IMR-90 (cell line): ENCODE measurements around the gene KBTBD4. TPM values are rescaled to one million over a fixed set of nuclear protein-coding genes. Genes with fewer than 3 reads are reported as not detected.

Experiments used
- ATAC-seq: fragments of 200-7000 bp; cut with Tn5 transposase; 2 replicates; pipeline ENCODE4 v1.9.1; 2020; ENCODE audit warnings: low read depth, mild to moderate bottlenecking, moderate library complexity
- BruUV-seq: library from RNA; stranded (reverse); fragments of 400-500 nt; replicated peaks from 2 replicates; lab custom pipeline; 2021; lab: Mats Ljungman, UMichigan
- CTCF ChIA-PET: fragments of 300-600 bp; formaldehyde crosslinking; extraction: SDS; loops from one replicate; lab custom pipeline; 2021; ENCODE audit warnings: antibody characterized with exemption; lab: Yijun Ruan, JAX
- POLR2A ChIA-PET: fragments of 300-600 bp; sonication (Branson Sonifier 250); formaldehyde crosslinking; loops from one replicate; lab custom pipeline; 2022; ENCODE audit warnings: antibody characterized with exemption; ENCODE audit not compliant: unreplicated experiment; lab: Charles Lee
- DNase-seq: peaks from one replicate; pipeline ENCODE4 v3.0.0; 2013
- H2AFZ ChIP-seq: replicated peaks from 2 replicates; pipeline ENCODE3; 2013; ENCODE audit warnings: low read length, mild to moderate bottlenecking; ENCODE audit not compliant: poor library complexity
- H2AK5ac ChIP-seq: 2 replicates; pipeline ENCODE4 v1.6.1; 2013; ENCODE audit warnings: low read depth, low read length, inconsistent platforms
- H2AK9ac ChIP-seq: replicated peaks from 2 replicates; pipeline ENCODE3; 2013; ENCODE audit warnings: mild to moderate bottlenecking, low read depth, low read length, moderate library complexity; ENCODE audit not compliant: poor library complexity
- H2BK120ac ChIP-seq: 2 replicates; pipeline ENCODE4 v1.6.1; 2013; ENCODE audit warnings: low read depth, low read length, inconsistent platforms
- H2BK15ac ChIP-seq: 3 replicates; pipeline ENCODE4 v1.6.1; 2013; ENCODE audit warnings: low read depth, low read length, inconsistent platforms
- H2BK20ac ChIP-seq: 2 replicates; pipeline ENCODE4 v1.6.1; 2013; ENCODE audit warnings: low read depth, mild to moderate bottlenecking, inconsistent platforms, low read length, moderate library complexity
- H2BK5ac ChIP-seq: 2 replicates; pipeline ENCODE4 v1.6.1; 2013; ENCODE audit warnings: mild to moderate bottlenecking, low read depth, low read length, inconsistent platforms; ENCODE audit not compliant: poor library complexity, severe bottlenecking
- H3K14ac ChIP-seq: replicated peaks from 2 replicates; pipeline ENCODE4 v1.6.1; 2013; ENCODE audit warnings: low read depth, low read length, inconsistent platforms
- H3K18ac ChIP-seq: 2 replicates; pipeline ENCODE4 v1.6.1; 2013; ENCODE audit warnings: low read depth, low read length, control low read depth
- H3K23ac ChIP-seq: 2 replicates; pipeline ENCODE4 v1.6.1; 2013; ENCODE audit warnings: low read depth, low read length, inconsistent platforms
- H3K27ac ChIP-seq: 2 replicates; pipeline ENCODE4 v1.5.1; 2013; ENCODE audit warnings: mild to moderate bottlenecking, control low read depth, low read length; ENCODE audit not compliant: insufficient read depth
- H3K27me3 ChIP-seq: 2 replicates; pipeline ENCODE4 v1.6.1; 2013; ENCODE audit warnings: low read length; ENCODE audit not compliant: control insufficient read depth, insufficient read depth
- H3K36me3 ChIP-seq: 2 replicates; pipeline ENCODE4 v1.6.1; 2013; ENCODE audit warnings: low read length, mixed read lengths; ENCODE audit not compliant: control insufficient read depth, insufficient read depth
- H3K4ac ChIP-seq: 2 replicates; pipeline ENCODE4 v1.6.1; 2013; ENCODE audit warnings: low read depth, low read length, inconsistent platforms
- H3K4me1 ChIP-seq: 2 replicates; pipeline ENCODE4 v1.6.1; 2013; ENCODE audit warnings: low read length, mixed read lengths; ENCODE audit not compliant: control insufficient read depth, insufficient read depth
- H3K4me2 ChIP-seq: 2 replicates; pipeline ENCODE4 v1.6.1; 2013; ENCODE audit warnings: low read depth, mild to moderate bottlenecking, control low read depth, low read length, moderate library complexity
- H3K4me3 ChIP-seq: 2 replicates; pipeline ENCODE4 v1.5.1; 2013; ENCODE audit warnings: low read depth, mild to moderate bottlenecking, control low read depth, low read length, moderate library complexity; ENCODE audit not compliant: insufficient read depth
- H3K56ac ChIP-seq: 2 replicates; pipeline ENCODE4 v1.6.1; 2013; ENCODE audit warnings: low read length, inconsistent platforms; ENCODE audit not compliant: insufficient read depth; ENCODE audit errors: extremely low read depth
- H3K79me1 ChIP-seq, 2 experiments: 2 replicates each; pipeline ENCODE4 v1.6.1; 2013; ENCODE audit warnings: low read length in 2 of 2, inconsistent platforms in 1 of 2, low read depth in 1 of 2
- H3K9ac ChIP-seq: 2 replicates; pipeline ENCODE4 v1.6.1; 2013; ENCODE audit warnings: low read depth, low read length, control low read depth
- H3K9me1 ChIP-seq: 2 replicates; pipeline ENCODE4 v1.6.1; 2013; ENCODE audit warnings: low read length, inconsistent platforms; ENCODE audit not compliant: insufficient read depth
- H3K9me3 ChIP-seq: 2 replicates; pipeline ENCODE4 v1.6.1; 2013; ENCODE audit warnings: low read length; ENCODE audit not compliant: control insufficient read depth, insufficient read depth
- H4K20me1 ChIP-seq: 2 replicates; pipeline ENCODE4 v1.6.1; 2013; ENCODE audit warnings: low read length, inconsistent platforms; ENCODE audit not compliant: insufficient read depth
- H4K5ac ChIP-seq: 2 replicates; pipeline ENCODE4 v1.6.1; 2013; ENCODE audit warnings: mild to moderate bottlenecking, low read depth, low read length, control low read depth
- H4K8ac ChIP-seq, 2 experiments: 2 replicates each; pipeline ENCODE4 v1.6.1; 2013; ENCODE audit warnings: low read depth in 2 of 2, low read length in 2 of 2, control low read depth in 1 of 2, inconsistent platforms in 1 of 2
- H4K91ac ChIP-seq: 2 replicates; pipeline ENCODE4 v1.6.1; 2013; ENCODE audit warnings: low read depth, low read length, inconsistent platforms; ENCODE audit not compliant: insufficient read depth
- CEBPB ChIP-seq: IDR thresholded peaks from 2 replicates; pipeline ENCODE4 v1.6.1; 2012; ENCODE audit warnings: low read depth, low read length, improper control_type of control experiment
- RFX5 ChIP-seq: IDR thresholded peaks from 2 replicates; pipeline ENCODE4 v1.8.0; 2012; ENCODE audit warnings: low read depth, mild to moderate bottlenecking, low read length, moderate library complexity
- WGBS, 2 experiments: methylation state at CpG; one replicate each; pipeline versions ENCODE4 v1.1.5 to v1.1.7; 2013; ENCODE audit warnings: missing lambda C conversion rate in 2 of 2; ENCODE audit not compliant: insufficient read length in 1 of 2; ENCODE audit errors: extremely low coverage in 2 of 2; 5-methylcytosine and 5-hydroxymethylcytosine counted together
- dilution Hi-C: fragments of 300-500 bp; cut with HindIII; formaldehyde crosslinking; loops from one replicate; pipeline ENCODE4 v1.14.3; 2018; ENCODE audit warnings: low sequenced_read_pairs; ENCODE audit not compliant: unreplicated experiment
- in situ Hi-C: fragments of 300-500 bp; cut with MboI; formaldehyde crosslinking; loops from 3 replicates; pipeline ENCODE4 v1.14.3; 2019; ENCODE audit warnings: low sequenced_read_pairs, inconsistent platforms, mixed read lengths
- intact Hi-C: fragments of 100-400 bp; cut with micrococcal nuclease; formaldehyde crosslinking; loops from 2 replicates; pipeline ENCODE4 v1.10.0; 2022
- polyA plus RNA-seq, 3 experiments: library from polyadenylated mRNA; depleted of rRNA; stranded (reverse); fragments of >200 nt; gene quantifications; 2 replicates each; pipeline ENCODE4 v1.2.3, GENCODE V29; 2012; ENCODE audit warnings: low replicate concordance in 1 of 3
- total RNA-seq: library from RNA; depleted of rRNA; stranded (reverse); fragments of >200 nt; gene quantifications from 2 replicates; pipeline ENCODE4 v1.2.3, GENCODE V29; 2012

KBTBD4 gene
- total and polyA plus RNA-seq, 2 of the 4 experiments (the other 2 are of a cell fraction): 14.9 to 41.6 TPM

DNA sequence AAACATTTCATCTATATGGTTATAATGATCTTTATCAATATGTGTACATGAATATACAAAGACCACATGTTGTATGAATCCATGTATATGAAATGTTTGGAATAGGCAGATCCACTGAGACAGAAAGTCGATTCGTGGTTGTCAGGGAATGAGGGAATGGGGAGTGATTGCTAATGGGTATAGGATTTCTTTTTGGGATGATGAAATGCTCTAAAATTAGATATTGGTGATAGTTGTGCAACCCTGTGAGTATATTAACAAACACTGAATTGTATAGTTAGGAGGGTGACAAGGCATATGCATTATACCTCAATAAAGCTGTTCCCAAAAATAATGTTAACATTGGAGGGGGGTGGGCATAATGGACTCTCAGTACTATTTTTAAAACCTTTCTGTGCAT, 18.3 kb downstream of the KBTBD4 start:
- Histone ChIP-seq H3K56ac (no peak overlapping the region), H4K91ac (no peak overlapping the region), H3K14ac (no peak overlapping the region), H2BK15ac (no peak overlapping the region), H2BK120ac (no peak overlapping the region), H2AK5ac (no peak overlapping the region), H3K9me3 (no peaks in the 10 kb centered on the region), H3K27ac (no peak overlapping the region), H4K20me1 (no peaks in the 10 kb centered on the region), H3K18ac (no peak overlapping the region), H3K79me1 (peaks cover 13 to 17% of the 10 kb centered on the region in 2 experiments), H3K4me1 (peaks cover 4% of the 10 kb centered on the region), H2BK5ac (no peak overlapping the region), H3K4me3 (no peak overlapping the region), H3K36me3 (no peaks in the 10 kb centered on the region), H4K8ac (no peak overlapping the region), H3K9ac (no peak overlapping the region), H3K4ac (no peak overlapping the region), H2AFZ (no peak overlapping the region), H3K23ac (no peak overlapping the region), H4K5ac (no peak overlapping the region), H3K27me3 (no peaks in the 10 kb centered on the region), H2BK20ac (no peak overlapping the region), H3K9me1 (peaks cover 3% of the 10 kb centered on the region; the same call in 1 of the 2 replicates), H2AK9ac (no peak overlapping the region), H3K4me2 (no peak overlapping the region)
- ChIA-PET POLR2A (no interaction called here), CTCF (no interaction called here)
- in situ Hi-C loops (no loop called here), dilution Hi-C loops (no loop called here), intact Hi-C loops (no loop called here)
- peak; percentile 85 for TF ChIP-seq CEBPB
- no peak for TF ChIP-seq RFX5
- peak; percentile 44 for DNase-seq
- no peak for ATAC-seq
- WGBS, 2 experiments: 92% methylated on average over 2 of the region's 2 CpGs; no CpG with 5 or more reads in 1 of the 2 experiments
- no TSS peak for BruUV-seq
